Calu3 (cell line): ENCODE results near the gene CAPN8. TPM values are rescaled to one million over a fixed set of nuclear protein-coding genes. Genes with fewer than 3 reads are reported as not detected.

Source experiments
- BruUV-seq: library from RNA; stranded (reverse); fragments of 400-500 nt; replicated peaks from 2 replicates; lab custom pipeline; 2021; lab: Mats Ljungman, UMichigan
- CTCF ChIA-PET: fragments of 300-600 bp; sonication (Branson Sonifier 250); formaldehyde crosslinking; loops from one replicate; lab custom pipeline; 2022; ENCODE audit warnings: antibody characterized with exemption; lab: Charles Lee
- DNase-seq: peaks from one replicate; pipeline ENCODE4 v3.0.0; 2022
- H3K27ac Mint-ChIP-seq: one replicate; pipeline ENCODE4 v1.8.0; 2022; ENCODE audit warnings: mixed read lengths; ENCODE audit not compliant: unreplicated experiment
- H3K27me3 Mint-ChIP-seq: one replicate; pipeline ENCODE4 v1.8.0; 2022; ENCODE audit warnings: mixed read lengths; ENCODE audit not compliant: unreplicated experiment
- H3K36me3 Mint-ChIP-seq: one replicate; pipeline ENCODE4 v1.8.0; 2022; ENCODE audit warnings: mild to moderate bottlenecking, moderate library complexity, mixed read lengths; ENCODE audit not compliant: insufficient read depth, unreplicated experiment
- H3K4me1 Mint-ChIP-seq: one replicate; pipeline ENCODE4 v1.8.0; 2022; ENCODE audit warnings: mild to moderate bottlenecking, low read depth, mixed read lengths; ENCODE audit not compliant: unreplicated experiment
- H3K4me3 Mint-ChIP-seq: one replicate; pipeline ENCODE4 v1.8.0; 2022; ENCODE audit warnings: mild to moderate bottlenecking, low read depth, moderate library complexity, mixed read lengths; ENCODE audit not compliant: unreplicated experiment
- H3K9me3 Mint-ChIP-seq: one replicate; pipeline ENCODE4 v1.8.0; 2022; ENCODE audit warnings: low read depth, mixed read lengths; ENCODE audit not compliant: unreplicated experiment
- CTCF ChIP-seq: fragments of 200-600 bp; IDR thresholded peaks from one replicate; pipeline ENCODE4 v1.8.0; 2022; ENCODE audit warnings: antibody characterized with exemption; ENCODE audit not compliant: unreplicated experiment
- intact Hi-C: fragments of 100-400 bp; cut with micrococcal nuclease; formaldehyde crosslinking; loops from one replicate; pipeline ENCODE4 v1.10.0; 2022; ENCODE audit not compliant: unreplicated experiment
- total RNA-seq: library from RNA; stranded (reverse); gene quantifications from 2 replicates; pipeline ENCODE4 v1.2.3, GENCODE V29; 2022

The CAPN8 gene
- total RNA-seq, 1 experiment from 2014 or later: 108 TPM

- BruUV-seq: no TSS peak
- Mint-ChIP-seq H3K27ac (peak overlapping the region; percentile 4), H3K9me3 (peaks cover 9% of the 10 kb centered on the region), H3K27me3 (no peaks in the 10 kb centered on the region), H3K36me3 (peaks cover 22% of the 10 kb centered on the region), H3K4me3 (no peak overlapping the region), H3K4me1 (peaks cover 78% of the 10 kb centered on the region)
- intact Hi-C loops: no loop called here
- CTCF ChIA-PET: no interaction called here
- DNase-seq: no peak
- no peak for TF ChIP-seq CTCF
Measured at GRCh38 chr1:223659711-223660110, 5.8 kb downstream of the CAPN8 start.

- BruUV-seq: no TSS peak
- Mint-ChIP-seq H3K9me3 (peaks cover 9% of the 10 kb centered on the region), H3K27me3 (no peaks in the 10 kb centered on the region), H3K27ac (peak overlapping the region; percentile 3), H3K4me1 (peaks cover 80% of the 10 kb centered on the region), H3K4me3 (no peak overlapping the region), H3K36me3 (peaks cover 8% of the 10 kb centered on the region)
- CTCF ChIA-PET: interaction anchor here (0.6 kb wide), 1 partner anchor 10 kb away, joined by 4 read pairs; no protein-coding TSS in a partner anchor
- no peak for TF ChIP-seq CTCF
- no peak for DNase-seq
- intact Hi-C loops: no loop called here
Measured at GRCh38 chr1:223657978-223658377, 7.5 kb downstream of the CAPN8 start.

GRCh38 chr1:223654083-223654482 lies 11.4 kb downstream of the CAPN8 start:
- H3K27me3 Mint-ChIP-seq: no peaks in the 10 kb centered on the region
- peaks cover 14% of the 10 kb centered on the region for H3K36me3 Mint-ChIP-seq
- no peak for TF ChIP-seq CTCF
- intact Hi-C loops: loop anchor here (2.0 kb wide), 1 partner anchor 15 kb away; no protein-coding TSS in a partner anchor
- CTCF ChIA-PET: interaction anchor here (0.6 to 2.5 kb wide), 3 partner anchors 10 to 191 kb away, joined by 3 to 7 read pairs (median 4); no protein-coding TSS in a partner anchor
- H3K27ac Mint-ChIP-seq: peak overlapping the region; percentile 58
- peaks cover 56% of the 10 kb centered on the region for H3K4me1 Mint-ChIP-seq
- BruUV-seq: no TSS peak
- H3K9me3 Mint-ChIP-seq: peaks cover 6% of the 10 kb centered on the region
- peak overlapping the region; percentile 21 for H3K4me3 Mint-ChIP-seq
- no peak for DNase-seq

- Mint-ChIP-seq H3K4me1 (peaks cover 55% of the 10 kb centered on the region), H3K27me3 (no peaks in the 10 kb centered on the region), H3K27ac (no peak overlapping the region), H3K4me3 (no peak overlapping the region), H3K36me3 (peaks cover 14% of the 10 kb centered on the region), H3K9me3 (peaks cover 6% of the 10 kb centered on the region)
- intact Hi-C loops: no loop called here
- no TSS peak for BruUV-seq
- no peak for DNase-seq
- CTCF ChIA-PET: interaction anchor here (0.6 to 2.5 kb wide), 3 partner anchors 10 to 190 kb away, joined by 3 to 7 read pairs (median 4); no protein-coding TSS in a partner anchor
- TF ChIP-seq CTCF: no peak
Measured at GRCh38 chr1:223653431-223653830, 12.1 kb downstream of the CAPN8 start.
